ENCODE data around the gene HCRTR2. TPM values are rescaled to one million over a fixed set of nuclear protein-coding genes. Genes with fewer than 3 reads are reported as not detected.
"Not testable (repeated sequence)": the region's sequence is repeated elsewhere in the genome, so short reads cannot be mapped to it uniquely, and the experiment has no call there.

Gene HCRTR2
- total RNA-seq, 1 experiment from 2014 or later = not detected

DNA sequence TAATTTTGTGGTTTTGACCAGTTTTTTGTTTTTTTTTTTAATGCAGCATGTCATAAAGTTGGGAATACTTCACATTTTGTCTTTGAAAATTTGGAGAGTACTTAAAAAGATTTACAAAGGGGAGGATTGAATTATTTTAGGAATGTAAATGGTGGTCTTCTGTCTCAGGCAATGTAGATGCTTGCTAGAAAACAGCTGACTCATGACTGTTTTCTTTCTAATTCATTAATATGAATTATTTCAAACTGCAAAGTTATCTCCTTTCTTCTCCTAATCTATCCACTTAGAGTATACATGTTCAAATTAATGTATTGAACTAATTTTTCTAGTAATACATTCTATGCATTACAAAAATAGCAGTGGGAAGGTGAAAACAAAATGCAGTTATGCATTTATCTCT is 24.9 kb downstream of the HCRTR2 start:
- in situ Hi-C loops (cut with HindIII; ENCODE audit: low pct_unique_long_range_greater_than_20kb, low sequenced_read_pairs) = no loop called here
- DNase-seq (ENCODE audit: low read depth, low spot score) = no peak

DNA sequence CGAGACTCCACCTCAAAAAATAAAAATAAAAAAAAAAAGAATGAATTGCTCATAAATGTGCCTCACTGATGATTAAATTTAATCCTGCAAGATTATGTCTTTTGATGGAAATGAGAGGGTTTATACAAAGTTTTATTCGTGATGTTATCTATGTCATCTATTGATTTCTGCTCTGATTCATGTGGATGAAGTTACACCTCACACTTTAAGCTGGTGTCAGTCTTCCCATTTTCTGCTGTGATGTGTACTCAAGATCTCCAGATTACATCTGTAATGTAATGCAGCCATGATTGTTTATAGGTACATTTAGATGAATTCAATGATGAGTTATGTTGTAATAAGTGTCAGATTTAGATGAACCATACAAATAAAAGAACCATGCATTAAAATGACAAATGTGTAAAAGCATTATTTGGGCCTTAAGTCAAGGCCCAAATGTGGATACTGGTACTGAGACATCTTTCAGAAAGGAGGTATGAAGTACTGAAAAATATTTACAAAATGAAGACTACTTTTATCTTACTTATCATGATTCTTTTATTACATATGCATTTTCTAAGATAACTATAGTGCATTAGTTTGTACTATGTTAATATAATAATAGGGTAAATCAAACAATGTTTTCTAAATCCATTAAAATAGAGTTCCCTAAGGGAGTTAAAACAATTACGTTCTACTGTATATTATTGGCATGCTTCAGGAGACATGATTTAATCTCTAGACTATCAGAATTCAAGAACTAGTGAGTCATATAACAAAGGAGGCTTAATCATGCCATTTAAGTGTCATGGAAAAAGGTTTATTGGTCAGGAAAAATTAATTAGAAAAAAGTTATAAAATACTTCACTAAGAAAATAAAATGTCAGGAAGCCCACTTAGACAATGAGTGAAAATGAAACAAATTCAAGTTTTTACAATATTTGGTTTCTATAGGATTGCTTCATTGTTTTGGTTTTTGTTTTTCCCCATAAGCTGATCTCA is 34.5 kb downstream of the HCRTR2 start:
- in situ Hi-C loops (cut with HindIII; ENCODE audit: low pct_unique_long_range_greater_than_20kb, low sequenced_read_pairs) = no loop called here
- DNase-seq (ENCODE audit: low read depth, low spot score) = no peak

DNA sequence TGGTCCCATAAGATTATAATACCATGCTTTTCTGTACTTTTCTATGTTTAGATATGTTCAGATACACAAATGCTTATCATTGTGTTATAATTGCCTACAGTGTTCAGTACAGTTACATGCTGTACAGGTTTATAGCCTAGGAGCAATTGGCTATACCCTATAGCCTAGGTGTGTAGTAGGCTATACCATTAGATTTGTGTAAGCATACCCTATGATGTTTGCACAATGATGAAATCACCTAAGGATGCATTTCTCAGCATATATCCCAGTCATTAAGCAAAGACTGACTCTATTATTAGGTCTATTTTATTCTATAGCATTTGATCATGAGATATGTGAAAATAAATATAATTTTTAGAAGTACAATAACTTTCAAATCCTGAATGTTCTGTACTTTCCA is 36.6 kb downstream of the HCRTR2 start:
- DNase-seq (ENCODE audit: low read depth, low spot score) = no peak
- in situ Hi-C loops (cut with HindIII; ENCODE audit: low pct_unique_long_range_greater_than_20kb, low sequenced_read_pairs) = no loop called here

DNA sequence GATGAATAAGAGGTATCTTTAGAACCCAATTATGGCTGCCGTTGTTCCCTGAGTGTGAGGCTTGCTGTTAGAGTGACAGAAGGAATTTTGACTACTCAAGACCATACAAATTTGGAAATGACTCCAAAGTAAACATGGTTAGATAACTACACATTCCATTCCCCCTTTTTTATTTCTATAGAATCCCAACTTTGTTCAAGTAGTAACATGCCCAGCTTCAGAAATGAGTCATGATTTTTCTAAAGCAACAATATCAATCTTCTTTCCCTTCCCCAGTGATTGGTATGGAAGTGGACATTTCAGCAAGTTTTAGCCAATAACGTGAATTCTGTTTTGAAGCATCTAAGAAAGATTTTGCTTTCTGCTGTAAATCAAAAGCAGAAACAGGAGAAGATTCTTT is 37.8 kb downstream of the HCRTR2 start:
- in situ Hi-C loops (cut with HindIII; ENCODE audit: low pct_unique_long_range_greater_than_20kb, low sequenced_read_pairs) = no loop called here
- DNase-seq (ENCODE audit: low read depth, low spot score) = no peak

DNA sequence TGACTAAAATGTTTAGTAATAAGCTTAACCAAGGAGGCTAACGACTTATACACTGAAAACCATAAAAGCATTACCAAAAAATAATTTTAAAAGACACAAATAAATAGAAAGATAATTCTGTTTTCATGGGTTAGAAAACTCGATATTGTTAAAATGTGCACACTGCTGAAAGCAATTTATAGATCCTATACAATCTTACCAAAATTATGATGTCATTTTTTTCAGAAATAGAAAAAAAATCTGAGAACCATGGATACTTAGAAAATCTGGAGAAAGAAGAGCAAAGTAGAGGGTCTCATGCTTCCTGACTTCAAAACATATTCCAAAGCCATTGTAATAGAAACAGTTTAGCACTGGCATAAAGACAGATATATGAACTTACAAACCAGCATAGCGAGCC is 46.6 kb downstream of the HCRTR2 start:
- no peak for DNase-seq (ENCODE audit: low read depth, low spot score)
- in situ Hi-C loops (cut with HindIII; ENCODE audit: low pct_unique_long_range_greater_than_20kb, low sequenced_read_pairs) = no loop called here

DNA sequence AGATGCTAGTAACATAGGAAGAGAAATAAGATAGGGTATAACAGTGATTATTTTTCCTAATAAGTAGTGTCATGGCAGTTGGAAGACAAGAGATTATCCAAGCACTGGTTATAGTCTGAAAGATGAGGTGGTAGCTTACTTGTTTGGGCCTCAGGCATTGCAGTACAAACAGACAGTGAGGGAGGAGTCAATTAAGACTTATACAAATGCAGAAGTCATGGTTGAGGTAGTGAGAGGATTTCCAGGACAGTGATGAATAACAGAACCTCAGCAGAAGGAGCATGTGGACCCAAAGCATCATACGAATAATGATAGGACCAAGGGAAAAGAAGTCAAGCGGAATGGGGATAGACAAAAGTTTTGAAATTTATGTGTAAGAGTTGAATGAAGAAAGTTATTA is 53.5 kb downstream of the HCRTR2 start:
- DNase-seq (ENCODE audit: low read depth, low spot score) = no peak
- in situ Hi-C loops (cut with HindIII; ENCODE audit: low pct_unique_long_range_greater_than_20kb, low sequenced_read_pairs) = no loop called here

DNA sequence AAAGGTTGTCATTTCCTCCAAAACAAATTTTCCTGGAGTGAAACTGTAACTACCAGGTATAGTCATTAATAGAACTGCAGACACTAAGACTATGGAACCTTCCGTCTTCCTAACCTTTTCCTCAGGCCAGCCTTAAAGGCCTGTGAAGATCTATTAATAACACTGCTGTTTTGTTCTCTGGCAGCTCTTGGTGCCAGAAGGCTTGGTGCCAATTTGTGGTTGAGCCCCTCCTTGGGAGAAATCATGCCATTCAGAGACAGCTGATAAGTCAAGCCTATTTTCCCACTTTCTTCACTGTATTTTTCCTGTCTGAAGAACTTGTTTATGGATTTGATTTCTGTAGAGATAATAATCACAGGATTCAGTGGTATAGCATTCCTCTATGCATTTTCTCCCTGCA is 64.8 kb downstream of the HCRTR2 start:
- DNase-seq (ENCODE audit: low read depth, low spot score) = peak; percentile 33

DNA sequence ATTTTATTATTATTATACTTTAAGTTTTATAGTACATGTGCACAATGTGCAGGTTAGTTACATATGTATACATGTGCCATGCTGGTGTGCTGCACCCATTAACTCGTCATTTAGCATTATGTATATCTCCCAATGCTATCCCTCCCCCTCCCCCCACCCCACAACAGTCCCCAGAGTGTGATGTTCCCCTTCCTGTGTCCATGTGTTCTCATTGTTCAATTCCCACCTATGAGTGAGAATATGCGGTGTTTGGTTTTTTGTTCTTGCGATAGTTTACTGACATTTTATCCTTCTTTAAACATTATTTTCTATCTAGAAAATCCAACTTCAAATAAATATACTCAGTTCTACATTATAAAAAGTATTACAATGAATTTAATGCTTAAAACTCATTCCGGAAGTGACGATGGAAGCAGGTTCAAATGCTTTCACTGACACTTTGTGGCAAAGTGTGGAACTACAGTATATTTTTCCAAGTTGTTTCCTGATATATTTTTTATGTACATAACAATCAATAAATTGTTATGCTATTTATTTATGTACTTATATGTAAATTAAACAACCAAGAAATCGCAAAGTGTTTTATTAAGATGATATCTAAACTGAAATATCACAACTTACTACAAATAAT is 66.8 kb downstream of the HCRTR2 start:
- DNase-seq (ENCODE audit: low read depth, low spot score) = peak; percentile 46
- in situ Hi-C loops (cut with HindIII; ENCODE audit: low pct_unique_long_range_greater_than_20kb, low sequenced_read_pairs) = not testable (repeated sequence)

More for the DNA sequence above, 64.8 kb downstream of the HCRTR2 start:
- in situ Hi-C loops (cut with HindIII; ENCODE audit: low pct_unique_long_range_greater_than_20kb, low sequenced_read_pairs) = no loop called here

DNA sequence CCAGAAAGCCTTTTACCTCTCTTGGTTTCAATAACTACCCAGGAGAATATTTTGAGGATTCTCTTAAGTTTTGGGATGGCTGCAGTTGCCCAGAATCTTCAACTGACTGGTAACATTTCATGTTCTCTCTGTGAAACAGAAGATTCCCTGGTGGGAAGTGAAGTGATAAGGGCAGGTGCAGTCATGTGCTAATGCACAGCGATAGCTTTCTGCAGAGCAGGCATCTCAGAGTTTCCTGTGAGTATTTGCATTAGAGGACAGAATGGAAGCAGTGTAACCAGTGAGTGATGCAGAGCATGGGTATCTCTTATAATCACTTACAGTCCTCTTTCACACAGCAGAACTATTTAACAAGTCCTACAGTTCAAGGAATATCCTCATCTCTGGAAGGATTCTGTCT is 76.1 kb downstream of the HCRTR2 start:
- no peak for DNase-seq (ENCODE audit: low read depth, low spot score)
- in situ Hi-C loops (cut with HindIII; ENCODE audit: low pct_unique_long_range_greater_than_20kb, low sequenced_read_pairs) = no loop called here

DNA sequence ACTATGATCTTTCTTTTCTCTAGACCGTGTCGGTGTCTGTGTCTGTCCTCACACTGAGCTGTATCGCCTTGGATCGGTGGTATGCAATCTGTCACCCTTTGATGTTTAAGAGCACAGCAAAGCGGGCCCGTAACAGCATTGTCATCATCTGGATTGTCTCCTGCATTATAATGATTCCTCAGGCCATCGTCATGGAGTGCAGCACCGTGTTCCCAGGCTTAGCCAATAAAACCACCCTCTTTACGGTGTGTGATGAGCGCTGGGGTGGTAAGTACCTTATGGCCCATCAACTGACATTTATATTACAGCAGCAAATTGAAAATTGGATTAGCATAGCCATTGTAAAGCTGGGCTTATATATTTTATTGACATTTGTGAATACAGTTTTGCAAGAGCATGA is 80.8 kb downstream of the HCRTR2 start:
- in situ Hi-C loops (cut with HindIII; ENCODE audit: low pct_unique_long_range_greater_than_20kb, low sequenced_read_pairs) = no loop called here

DNA sequence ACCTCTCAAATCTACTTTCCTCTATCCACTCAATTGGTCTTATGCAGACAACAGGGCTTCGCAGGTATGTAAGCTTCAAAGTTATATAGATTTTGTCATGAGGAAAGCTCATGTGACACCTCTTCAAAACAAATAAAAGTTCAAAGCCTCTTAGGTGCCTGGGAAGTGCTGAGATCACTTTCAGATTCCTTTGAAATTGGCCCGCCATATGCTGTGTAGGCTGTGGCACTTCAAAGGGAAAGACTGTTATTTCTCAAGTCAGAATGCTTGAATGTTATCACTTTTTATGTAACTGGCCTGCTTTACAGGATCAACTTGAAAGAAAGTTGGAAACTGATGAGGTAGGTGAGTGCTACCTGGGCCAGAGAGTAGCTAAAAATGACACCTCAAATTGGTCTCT is 85.9 kb downstream of the HCRTR2 start:
- no peak for DNase-seq (ENCODE audit: low read depth, low spot score)
- in situ Hi-C loops (cut with HindIII; ENCODE audit: low pct_unique_long_range_greater_than_20kb, low sequenced_read_pairs) = no loop called here

More for the DNA sequence above, 80.8 kb downstream of the HCRTR2 start:
- DNase-seq (ENCODE audit: low read depth, low spot score) = no peak

DNA sequence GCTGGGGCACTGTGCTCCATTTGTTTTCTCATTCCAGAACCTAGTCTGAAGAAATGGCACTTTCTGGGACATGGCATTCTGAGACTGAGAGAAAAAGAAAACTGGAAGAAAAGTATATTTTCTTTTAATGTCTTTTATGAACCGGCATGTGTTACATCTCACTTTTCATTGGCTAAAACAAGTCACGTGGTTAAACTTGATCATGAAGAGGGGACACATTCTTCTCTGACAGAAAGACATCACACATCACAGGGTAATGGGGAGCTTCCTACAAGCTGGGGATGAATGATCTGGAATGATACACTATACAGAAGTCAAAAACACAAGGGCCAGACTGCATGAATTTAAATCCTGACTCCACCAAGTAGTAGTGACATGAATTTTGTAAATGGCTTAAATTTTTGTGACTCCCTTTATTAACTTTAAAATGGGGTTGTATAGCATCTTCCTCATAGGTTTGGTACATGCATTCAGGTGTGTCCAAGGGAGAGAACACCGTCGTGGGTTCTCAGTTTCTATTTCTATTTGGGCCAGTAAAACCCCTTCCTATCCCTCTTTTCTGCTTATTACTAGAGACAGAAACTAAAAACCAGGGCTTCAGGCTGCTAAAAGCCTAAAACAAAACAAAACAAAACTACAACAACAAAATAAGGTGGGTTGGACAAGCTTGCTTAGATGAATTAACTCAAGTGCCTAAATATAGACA is 91.2 kb downstream of the HCRTR2 start:
- in situ Hi-C loops (cut with HindIII; ENCODE audit: low pct_unique_long_range_greater_than_20kb, low sequenced_read_pairs) = no loop called here
- no peak for DNase-seq (ENCODE audit: low read depth, low spot score)

DNA sequence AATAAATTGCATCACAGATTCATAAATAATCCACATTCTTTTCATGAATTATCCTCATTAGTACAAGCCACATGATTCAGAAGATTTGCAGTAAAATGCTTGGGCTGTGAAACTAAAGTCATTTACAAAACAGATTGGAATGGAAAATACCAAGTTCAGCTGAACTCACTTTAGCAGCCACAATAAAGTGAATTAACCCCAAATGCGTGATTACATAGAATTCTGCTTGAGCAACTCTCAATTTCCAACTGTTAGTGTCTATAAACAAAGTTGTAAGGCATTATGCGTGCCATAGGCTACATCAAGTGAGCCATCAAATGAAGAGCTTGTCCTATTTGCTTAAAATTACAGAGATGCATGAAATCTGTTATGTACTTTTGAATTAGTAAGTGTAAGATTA is 92.6 kb downstream of the HCRTR2 start:
- no peak for DNase-seq (ENCODE audit: low read depth, low spot score)
- in situ Hi-C loops (cut with HindIII; ENCODE audit: low pct_unique_long_range_greater_than_20kb, low sequenced_read_pairs) = no loop called here

DNA sequence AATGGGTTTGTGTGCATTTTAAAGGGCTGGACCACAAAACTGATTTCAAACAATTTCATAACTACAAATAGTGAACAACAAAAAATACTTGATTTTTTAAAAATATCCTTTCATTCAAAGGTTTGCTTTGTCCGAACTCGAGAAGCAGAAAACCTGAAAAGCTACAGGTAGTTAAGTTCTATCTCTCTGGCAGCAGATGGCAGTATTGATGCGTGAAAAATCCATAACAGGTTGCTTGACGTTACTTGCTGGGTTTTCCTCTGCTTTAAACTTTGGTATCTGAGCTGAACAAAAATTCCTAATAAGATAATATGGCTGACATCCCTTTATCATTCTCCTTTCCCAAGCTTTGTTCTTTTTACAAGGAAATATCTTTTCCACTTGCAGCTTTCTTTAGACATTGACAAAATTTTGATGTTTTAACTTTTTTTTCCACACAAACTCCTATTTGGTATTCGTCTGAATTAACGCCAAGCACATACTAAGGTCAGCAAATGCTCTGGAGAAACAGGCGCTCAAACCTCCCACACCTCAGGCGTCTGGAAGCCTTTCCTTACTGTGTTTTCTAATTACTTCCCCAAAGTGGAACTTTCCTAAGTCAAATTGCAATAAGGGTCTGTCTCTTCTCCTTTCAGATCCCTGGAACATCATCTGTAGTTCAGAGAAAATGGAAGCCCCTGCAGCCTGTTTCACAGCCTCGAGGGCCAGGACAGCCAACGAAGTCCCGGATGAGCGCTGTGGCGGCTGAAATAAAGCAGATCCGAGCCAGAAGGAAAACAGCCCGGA is 102.6 kb downstream of the HCRTR2 start:
- in situ Hi-C loops (cut with HindIII; ENCODE audit: low pct_unique_long_range_greater_than_20kb, low sequenced_read_pairs) = no loop called here
- peak; percentile 70 for DNase-seq (ENCODE audit: low read depth, low spot score)

DNA sequence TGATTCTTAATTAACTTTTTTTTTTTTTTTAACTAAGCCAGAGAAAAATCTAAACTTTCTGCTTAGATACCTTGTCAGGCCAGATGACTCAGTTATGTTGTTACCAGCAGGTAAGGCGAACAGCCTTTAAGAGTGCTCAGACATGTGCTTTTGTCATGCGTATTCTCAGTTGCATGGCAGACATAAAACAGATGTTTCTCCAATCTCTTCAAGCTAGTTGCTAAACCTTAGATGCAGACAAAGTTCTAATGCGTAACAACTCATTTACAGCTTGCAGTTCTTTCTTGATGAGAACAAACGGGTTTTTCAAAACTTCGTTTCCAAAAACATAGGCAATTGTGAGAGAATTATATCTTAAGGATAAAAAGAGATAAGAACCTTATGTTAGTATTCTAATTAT is 103.3 kb downstream of the HCRTR2 start:
- in situ Hi-C loops (cut with HindIII; ENCODE audit: low pct_unique_long_range_greater_than_20kb, low sequenced_read_pairs) = no loop called here
- DNase-seq (ENCODE audit: low read depth, low spot score) = no peak

DNA sequence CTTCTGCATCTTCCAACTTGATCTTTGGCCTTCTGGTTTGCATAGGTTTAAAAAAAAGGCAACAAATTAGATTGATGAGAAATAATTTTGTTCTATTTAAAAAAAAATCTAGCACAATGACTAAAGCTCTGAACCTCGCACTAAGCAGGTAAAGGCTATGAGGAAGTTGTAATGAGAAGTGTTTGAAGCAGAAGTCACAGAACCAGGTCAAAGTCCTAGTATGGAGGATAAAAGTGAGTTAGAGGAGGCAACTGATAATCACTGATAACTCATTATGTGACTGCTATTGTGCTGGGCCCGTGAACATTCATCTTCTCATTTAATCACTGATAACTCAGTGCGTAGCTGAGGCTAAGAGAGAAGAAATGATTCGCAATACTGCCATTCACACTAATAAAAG is 106.9 kb downstream of the HCRTR2 start:
- in situ Hi-C loops (cut with HindIII; ENCODE audit: low pct_unique_long_range_greater_than_20kb, low sequenced_read_pairs) = no loop called here
- DNase-seq (ENCODE audit: low read depth, low spot score) = no peak

DNA sequence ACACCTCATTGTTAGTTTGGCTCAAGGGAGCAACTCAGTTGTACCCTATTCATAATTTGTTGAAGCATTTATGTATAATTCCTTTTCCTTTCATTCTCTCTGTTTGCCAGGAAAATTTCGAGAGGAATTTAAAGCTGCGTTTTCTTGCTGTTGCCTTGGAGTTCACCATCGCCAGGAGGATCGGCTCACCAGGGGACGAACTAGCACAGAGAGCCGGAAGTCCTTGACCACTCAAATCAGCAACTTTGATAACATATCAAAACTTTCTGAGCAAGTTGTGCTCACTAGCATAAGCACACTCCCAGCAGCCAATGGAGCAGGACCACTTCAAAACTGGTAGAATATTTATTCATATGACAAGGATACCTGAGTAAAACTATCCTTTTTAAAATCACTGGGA is 107.8 kb downstream of the HCRTR2 start:
- in situ Hi-C loops (cut with HindIII; ENCODE audit: low pct_unique_long_range_greater_than_20kb, low sequenced_read_pairs) = no loop called here
- DNase-seq (ENCODE audit: low read depth, low spot score) = no peak

DNA sequence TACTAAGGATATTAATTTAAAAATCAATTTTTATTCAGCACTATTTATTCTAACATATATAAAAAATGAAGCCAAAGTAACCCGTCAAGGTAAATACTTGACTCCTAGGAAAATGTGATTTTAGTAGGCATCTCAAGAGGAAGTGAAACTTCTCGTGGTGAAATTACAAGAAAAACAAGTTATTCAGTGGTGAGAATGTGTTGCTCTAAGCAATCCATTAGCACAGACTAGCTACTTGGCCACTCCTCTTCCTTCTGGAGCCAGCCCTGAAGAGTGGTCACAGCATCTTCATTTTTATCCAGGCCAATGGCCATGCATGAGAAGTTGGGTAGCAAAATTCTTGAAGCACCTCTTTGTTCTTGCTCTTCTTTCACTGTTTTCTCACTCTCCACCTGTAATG is 112.5 kb downstream of the HCRTR2 start:
- DNase-seq (ENCODE audit: low read depth, low spot score) = no peak
- in situ Hi-C loops (cut with HindIII; ENCODE audit: low pct_unique_long_range_greater_than_20kb, low sequenced_read_pairs) = no loop called here

Data from SK-MEL-5 (cell line).